ENCODE measurements around the gene TAF1D. TPM values are rescaled to one million over a fixed set of nuclear protein-coding genes. Genes with fewer than 3 reads are reported as not detected.

The TAF1D gene
- polyA plus RNA-seq, 1 experiment, result 32.8 TPM

GRCh38 chr11:93743291-93743690 is 2.0 kb upstream of the TAF1D start:
- no peak for DNase-seq (ENCODE audit: low read depth)
- no peak for TF ChIP-seq CTCF (IDR thresholded peaks at IDR 0.05; ENCODE audit: insufficient read depth, low read depth, low read length)
- H3K27me3 ChIP-seq (ENCODE audit: control insufficient read depth, insufficient read depth, low read length), result no peaks in the 10 kb centered on the region
- no peak overlapping the region for H3K4me3 ChIP-seq (ENCODE audit: low read depth, low read length)
- POLR2A ChIA-PET, result no interaction called here
- H3K36me3 ChIP-seq (ENCODE audit: control insufficient read depth, insufficient read depth, low read length), result peaks cover 6% of the 10 kb centered on the region
- CTCF ChIA-PET, result no interaction called here

GRCh38 chr11:93741882-93742226 is 559 bp upstream of the TAF1D start:
- peaks cover 9% of the 10 kb centered on the region for H3K36me3 ChIP-seq (ENCODE audit: control insufficient read depth, insufficient read depth, low read length)
- DNase-seq (ENCODE audit: low read depth), result peak; percentile 24
- no peaks in the 10 kb centered on the region for H3K27me3 ChIP-seq (ENCODE audit: control insufficient read depth, insufficient read depth, low read length)
- TF ChIP-seq CTCF (IDR thresholded peaks at IDR 0.05; ENCODE audit: insufficient read depth, low read depth, low read length), result no peak
- POLR2A ChIA-PET, result interaction anchor here (0.6 kb wide), 1 partner anchor 168 kb away, joined by 3 read pairs; no protein-coding TSS in a partner anchor
- H3K4me3 ChIP-seq (ENCODE audit: low read depth, low read length), result peak overlapping the region; percentile 82
- CTCF ChIA-PET, result interaction anchor here (0.8 to 1.6 kb wide), 2 partner anchors 9 to 34 kb away, joined by 4 read pairs; no protein-coding TSS in a partner anchor

DNA sequence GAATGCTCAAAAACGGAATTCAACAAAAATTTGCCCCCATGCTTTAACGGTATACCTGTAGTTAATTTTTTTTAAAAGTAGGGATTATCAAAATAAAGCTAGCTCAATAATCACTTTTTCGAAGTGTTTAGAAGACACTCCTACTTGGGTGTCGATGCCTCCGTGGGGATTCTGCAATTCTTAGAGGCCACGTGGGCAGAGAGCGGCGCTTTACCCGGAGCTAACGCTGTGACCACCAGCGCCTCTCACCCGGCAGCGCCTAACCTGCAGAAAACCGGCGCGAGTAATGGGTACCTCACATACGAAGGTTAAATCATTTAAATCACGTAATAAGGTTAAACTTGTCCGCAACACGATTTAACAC is 583 bp downstream of the TAF1D start:
- peaks cover 9% of the 10 kb centered on the region for H3K36me3 ChIP-seq (ENCODE audit: control insufficient read depth, insufficient read depth, low read length)
- TF ChIP-seq CTCF (IDR thresholded peaks at IDR 0.05; ENCODE audit: insufficient read depth, low read depth, low read length), result no peak
- ChIA-PET POLR2A (interaction anchor here (0.7 to 1.7 kb wide), 4 partner anchors 43 to 1191 kb away, joined by 3 to 14 read pairs (median 6); partner anchors contain the start of gene MED17), CTCF (interaction anchor here (0.8 to 1.6 kb wide), 2 partner anchors 8 to 16 kb away, joined by 3 to 4 read pairs; no protein-coding TSS in a partner anchor)
- H3K4me3 ChIP-seq (ENCODE audit: low read depth, low read length), result peak overlapping the region; percentile 82
- DNase-seq (ENCODE audit: low read depth), result no peak
- H3K27me3 ChIP-seq (ENCODE audit: control insufficient read depth, insufficient read depth, low read length), result no peaks in the 10 kb centered on the region

DNA sequence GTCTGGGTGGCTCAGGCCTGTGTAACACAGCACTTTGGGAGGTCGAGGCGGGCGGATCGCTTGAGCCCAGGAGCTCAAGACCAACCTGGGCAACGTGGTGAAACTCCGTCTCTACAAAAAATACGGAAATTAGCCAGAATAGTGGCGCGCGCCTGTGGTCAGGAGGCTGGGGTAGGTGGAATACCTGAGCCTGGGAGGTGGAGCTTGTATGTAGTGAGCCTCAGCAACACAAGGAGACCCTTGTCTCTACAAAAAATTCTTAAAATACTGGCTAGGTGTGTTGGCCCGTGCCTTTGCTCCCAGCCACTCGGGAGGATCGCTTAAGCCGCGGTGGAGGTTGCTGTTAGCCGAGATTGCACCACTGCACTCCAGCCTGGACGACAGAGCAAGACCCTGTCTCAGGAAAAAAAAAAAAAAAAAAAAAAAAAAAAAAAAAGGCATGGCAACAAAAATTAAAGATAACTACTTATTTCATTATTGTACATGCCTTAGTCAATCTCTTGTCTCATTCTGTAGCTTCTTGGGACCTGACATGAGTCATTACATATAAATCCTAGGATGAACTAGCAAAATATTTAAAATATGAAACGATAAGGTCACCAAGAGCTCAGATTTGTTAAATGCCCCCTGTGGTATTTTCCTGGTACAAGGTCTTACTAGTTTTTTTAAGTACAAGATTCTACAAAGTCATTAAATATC is 1.1 kb downstream of the TAF1D start:
- peak; percentile 16 for DNase-seq (ENCODE audit: low read depth)
- H3K27me3 ChIP-seq (ENCODE audit: control insufficient read depth, insufficient read depth, low read length), result no peaks in the 10 kb centered on the region
- peaks cover 13% of the 10 kb centered on the region for H3K36me3 ChIP-seq (ENCODE audit: control insufficient read depth, insufficient read depth, low read length)
- POLR2A ChIA-PET, result interaction anchor here (0.5 to 1.7 kb wide), 4 partner anchors 9 to 1192 kb away, joined by 3 to 22 read pairs (median 10); partner anchors contain the start of gene MED17
- CTCF ChIA-PET, result interaction anchor here (1.6 kb wide), 1 partner anchor 8 kb away, joined by 4 read pairs; no protein-coding TSS in a partner anchor
- no peak for TF ChIP-seq CTCF (IDR thresholded peaks at IDR 0.05; ENCODE audit: insufficient read depth, low read depth, low read length)
- peak overlapping the region; percentile 82 for H3K4me3 ChIP-seq (ENCODE audit: low read depth, low read length)

- Histone ChIP-seq H3K4me3 (ENCODE audit: low read depth, low read length) (peak overlapping the region; percentile 82), H3K36me3 (ENCODE audit: control insufficient read depth, insufficient read depth, low read length) (peaks cover 15% of the 10 kb centered on the region), H3K27me3 (ENCODE audit: control insufficient read depth, insufficient read depth, low read length) (no peaks in the 10 kb centered on the region)
- CTCF ChIA-PET, result interaction anchor here (0.6 to 1.6 kb wide), 3 partner anchors 23 to 578 kb away, joined by 3 read pairs; partner anchors contain the start of gene MED17
- DNase-seq (ENCODE audit: low read depth), result no peak
- POLR2A ChIA-PET, result interaction anchor here (0.6 to 0.8 kb wide), 2 partner anchors 45 to 1004 kb away, joined by 3 read pairs; partner anchors contain the start of gene MED17
- TF ChIP-seq CTCF (IDR thresholded peaks at IDR 0.05; ENCODE audit: insufficient read depth, low read depth, low read length), result no peak
Observed at GRCh38 chr11:93738647-93739081, 2.6 kb downstream of the TAF1D start.

Data from BJ (cell line).